IMR-90 (cell line): ENCODE data around the gene S100B. TPM values are rescaled to one million over a fixed set of nuclear protein-coding genes. Genes with fewer than 3 reads are reported as not detected.

Source experiments
- ATAC-seq: fragments of 200-7000 bp; cut with Tn5 transposase; 2 replicates; pipeline ENCODE4 v1.9.1; 2020; ENCODE audit warnings: low read depth, mild to moderate bottlenecking, moderate library complexity
- BruUV-seq: library from RNA; stranded (reverse); fragments of 400-500 nt; replicated peaks from 2 replicates; lab custom pipeline; 2021; lab: Mats Ljungman, UMichigan
- CTCF ChIA-PET: fragments of 300-600 bp; formaldehyde crosslinking; extraction: SDS; loops from one replicate; lab custom pipeline; 2021; ENCODE audit warnings: antibody characterized with exemption; lab: Yijun Ruan, JAX
- POLR2A ChIA-PET: fragments of 300-600 bp; sonication (Branson Sonifier 250); formaldehyde crosslinking; loops from one replicate; lab custom pipeline; 2022; ENCODE audit warnings: antibody characterized with exemption; ENCODE audit not compliant: unreplicated experiment; lab: Charles Lee
- DNase-seq: peaks from one replicate; pipeline ENCODE4 v3.0.0; 2013
- H2AFZ ChIP-seq: replicated peaks from 2 replicates; pipeline ENCODE3; 2013; ENCODE audit warnings: low read length, mild to moderate bottlenecking; ENCODE audit not compliant: poor library complexity
- H2AK5ac ChIP-seq: 2 replicates; pipeline ENCODE4 v1.6.1; 2013; ENCODE audit warnings: low read depth, low read length, inconsistent platforms
- H2AK9ac ChIP-seq: replicated peaks from 2 replicates; pipeline ENCODE3; 2013; ENCODE audit warnings: mild to moderate bottlenecking, low read depth, low read length, moderate library complexity; ENCODE audit not compliant: poor library complexity
- H2BK120ac ChIP-seq: 2 replicates; pipeline ENCODE4 v1.6.1; 2013; ENCODE audit warnings: low read depth, low read length, inconsistent platforms
- H2BK15ac ChIP-seq: 3 replicates; pipeline ENCODE4 v1.6.1; 2013; ENCODE audit warnings: low read depth, low read length, inconsistent platforms
- H2BK20ac ChIP-seq: 2 replicates; pipeline ENCODE4 v1.6.1; 2013; ENCODE audit warnings: low read depth, mild to moderate bottlenecking, inconsistent platforms, low read length, moderate library complexity
- H2BK5ac ChIP-seq: 2 replicates; pipeline ENCODE4 v1.6.1; 2013; ENCODE audit warnings: mild to moderate bottlenecking, low read depth, low read length, inconsistent platforms; ENCODE audit not compliant: poor library complexity, severe bottlenecking
- H3K14ac ChIP-seq: replicated peaks from 2 replicates; pipeline ENCODE4 v1.6.1; 2013; ENCODE audit warnings: low read depth, low read length, inconsistent platforms
- H3K18ac ChIP-seq: 2 replicates; pipeline ENCODE4 v1.6.1; 2013; ENCODE audit warnings: low read depth, low read length, control low read depth
- H3K23ac ChIP-seq: 2 replicates; pipeline ENCODE4 v1.6.1; 2013; ENCODE audit warnings: low read depth, low read length, inconsistent platforms
- H3K27ac ChIP-seq: 2 replicates; pipeline ENCODE4 v1.5.1; 2013; ENCODE audit warnings: mild to moderate bottlenecking, control low read depth, low read length; ENCODE audit not compliant: insufficient read depth
- H3K27me3 ChIP-seq: 2 replicates; pipeline ENCODE4 v1.6.1; 2013; ENCODE audit warnings: low read length; ENCODE audit not compliant: control insufficient read depth, insufficient read depth
- H3K36me3 ChIP-seq: 2 replicates; pipeline ENCODE4 v1.6.1; 2013; ENCODE audit warnings: low read length, mixed read lengths; ENCODE audit not compliant: control insufficient read depth, insufficient read depth
- H3K4ac ChIP-seq: 2 replicates; pipeline ENCODE4 v1.6.1; 2013; ENCODE audit warnings: low read depth, low read length, inconsistent platforms
- H3K4me1 ChIP-seq: 2 replicates; pipeline ENCODE4 v1.6.1; 2013; ENCODE audit warnings: low read length, mixed read lengths; ENCODE audit not compliant: control insufficient read depth, insufficient read depth
- H3K4me2 ChIP-seq: 2 replicates; pipeline ENCODE4 v1.6.1; 2013; ENCODE audit warnings: low read depth, mild to moderate bottlenecking, control low read depth, low read length, moderate library complexity
- H3K4me3 ChIP-seq: 2 replicates; pipeline ENCODE4 v1.5.1; 2013; ENCODE audit warnings: low read depth, mild to moderate bottlenecking, control low read depth, low read length, moderate library complexity; ENCODE audit not compliant: insufficient read depth
- H3K56ac ChIP-seq: 2 replicates; pipeline ENCODE4 v1.6.1; 2013; ENCODE audit warnings: low read length, inconsistent platforms; ENCODE audit not compliant: insufficient read depth; ENCODE audit errors: extremely low read depth
- H3K79me1 ChIP-seq, 2 experiments: 2 replicates each; pipeline ENCODE4 v1.6.1; 2013; ENCODE audit warnings: low read length in 2 of 2, inconsistent platforms in 1 of 2, low read depth in 1 of 2
- H3K9ac ChIP-seq: 2 replicates; pipeline ENCODE4 v1.6.1; 2013; ENCODE audit warnings: low read depth, low read length, control low read depth
- H3K9me1 ChIP-seq: 2 replicates; pipeline ENCODE4 v1.6.1; 2013; ENCODE audit warnings: low read length, inconsistent platforms; ENCODE audit not compliant: insufficient read depth
- H3K9me3 ChIP-seq: 2 replicates; pipeline ENCODE4 v1.6.1; 2013; ENCODE audit warnings: low read length; ENCODE audit not compliant: control insufficient read depth, insufficient read depth
- H4K20me1 ChIP-seq: 2 replicates; pipeline ENCODE4 v1.6.1; 2013; ENCODE audit warnings: low read length, inconsistent platforms; ENCODE audit not compliant: insufficient read depth
- H4K5ac ChIP-seq: 2 replicates; pipeline ENCODE4 v1.6.1; 2013; ENCODE audit warnings: mild to moderate bottlenecking, low read depth, low read length, control low read depth
- H4K8ac ChIP-seq, 2 experiments: 2 replicates each; pipeline ENCODE4 v1.6.1; 2013; ENCODE audit warnings: low read depth in 2 of 2, low read length in 2 of 2, control low read depth in 1 of 2, inconsistent platforms in 1 of 2
- H4K91ac ChIP-seq: 2 replicates; pipeline ENCODE4 v1.6.1; 2013; ENCODE audit warnings: low read depth, low read length, inconsistent platforms; ENCODE audit not compliant: insufficient read depth
- CEBPB ChIP-seq: IDR thresholded peaks from 2 replicates; pipeline ENCODE4 v1.6.1; 2012; ENCODE audit warnings: low read depth, low read length, improper control_type of control experiment
- MAFK ChIP-seq: IDR thresholded peaks from 2 replicates; pipeline ENCODE4 v1.6.1; 2012; ENCODE audit warnings: low read depth, low read length, improper control_type of control experiment
- MXI1 ChIP-seq: IDR thresholded peaks from 2 replicates; pipeline ENCODE4 v1.6.1; 2012; ENCODE audit warnings: low read depth, mild to moderate bottlenecking, low read length, moderate library complexity, borderline replicate concordance
- NFE2L2 ChIP-seq: fragments of 150-350 bp; IDR thresholded peaks from 2 replicates; pipeline ENCODE4 v1.6.1; 2016; ENCODE audit warnings: low read depth, mild to moderate bottlenecking, low read length
- POLR2A ChIP-seq: IDR thresholded peaks from 2 replicates; pipeline ENCODE4 v1.6.1; 2012; ENCODE audit warnings: mild to moderate bottlenecking, low read depth, low read length
- SMC3 ChIP-seq: fragments of 150-350 bp; IDR thresholded peaks from 2 replicates; pipeline ENCODE4 v1.6.1; 2016; ENCODE audit warnings: low read depth, mild to moderate bottlenecking, antibody characterized with exemption, low read length, moderate library complexity
- WGBS, 2 experiments: methylation state at CpG; one replicate each; pipeline versions ENCODE4 v1.1.5 to v1.1.7; 2013; ENCODE audit warnings: missing lambda C conversion rate in 2 of 2; ENCODE audit not compliant: insufficient read length in 1 of 2; ENCODE audit errors: extremely low coverage in 2 of 2; 5-methylcytosine and 5-hydroxymethylcytosine counted together
- dilution Hi-C: fragments of 300-500 bp; cut with HindIII; formaldehyde crosslinking; loops from one replicate; pipeline ENCODE4 v1.14.3; 2018; ENCODE audit warnings: low sequenced_read_pairs; ENCODE audit not compliant: unreplicated experiment
- in situ Hi-C: fragments of 300-500 bp; cut with MboI; formaldehyde crosslinking; loops from 3 replicates; pipeline ENCODE4 v1.14.3; 2019; ENCODE audit warnings: low sequenced_read_pairs, inconsistent platforms, mixed read lengths
- intact Hi-C: fragments of 100-400 bp; cut with micrococcal nuclease; formaldehyde crosslinking; loops from 2 replicates; pipeline ENCODE4 v1.10.0; 2022
- polyA plus RNA-seq, 3 experiments: library from polyadenylated mRNA; depleted of rRNA; stranded (reverse); fragments of >200 nt; gene quantifications; 2 replicates each; pipeline ENCODE4 v1.2.3, GENCODE V29; 2012; ENCODE audit warnings: low replicate concordance in 1 of 3
- total RNA-seq: library from RNA; depleted of rRNA; stranded (reverse); fragments of >200 nt; gene quantifications from 2 replicates; pipeline ENCODE4 v1.2.3, GENCODE V29; 2012
- TF ChIP-seq, protein P1 (sequence below): conservative IDR thresholded peaks from 2 replicates; pipeline ENCODE4 v1.5.1; 2012; ENCODE audit warnings: mild to moderate bottlenecking, low read depth, low read length, improper control_type of control experiment
- TF ChIP-seq, protein P2 (sequence below): fragments of 150-350 bp; IDR thresholded peaks from 2 replicates; pipeline ENCODE4 v1.6.1; 2016; ENCODE audit warnings: low read depth, mild to moderate bottlenecking, low read length, moderate library complexity, borderline replicate concordance

Gene S100B
- total and polyA plus RNA-seq, 2 of the 4 experiments (the other 2 are of a cell fraction): 0.18 to 0.26 TPM

DNA sequence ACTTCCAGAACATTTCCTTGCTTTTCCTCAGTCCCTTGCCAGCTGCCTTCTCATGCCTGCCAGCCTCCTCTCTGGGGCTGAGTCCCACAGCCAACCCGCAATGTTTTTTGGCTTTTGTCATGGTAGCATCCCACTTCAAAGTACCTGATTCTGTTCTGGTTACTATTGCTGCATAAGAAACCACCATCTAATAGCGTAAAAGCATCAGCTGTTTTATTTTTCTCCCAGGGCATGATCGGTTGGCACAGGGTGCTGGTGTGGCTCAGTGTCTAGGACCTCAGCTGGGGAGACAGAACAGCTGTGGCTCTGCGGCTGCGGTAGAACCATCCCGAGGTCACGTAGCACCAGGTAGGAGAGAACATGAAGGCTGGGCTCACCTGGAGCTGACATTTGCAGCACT, 21.7 kb upstream of the S100B start:
- CTCF ChIA-PET: no interaction called here
- intact Hi-C loops: no loop called here
- BruUV-seq: no TSS peak
- no peaks in the 10 kb centered on the region for H3K79me1 ChIP-seq
- no peak overlapping the region for H3K4me3 ChIP-seq
- H4K5ac ChIP-seq: no peak overlapping the region
- no peak overlapping the region for H2BK120ac ChIP-seq
- no peak overlapping the region for H2AFZ ChIP-seq
- DNase-seq: no peak
- H3K36me3 ChIP-seq: no peaks in the 10 kb centered on the region
- H3K4me2 ChIP-seq: no peak overlapping the region
- no peak overlapping the region for H2BK15ac ChIP-seq
- POLR2A ChIA-PET: no interaction called here
- 100% methylated on average over 2 of the region's 7 CpGs; no CpG with 5 or more reads in 1 of the 2 experiments for WGBS, 2 experiments
- in situ Hi-C loops: no loop called here
- no peaks in the 10 kb centered on the region for H4K20me1 ChIP-seq
- no peaks in the 10 kb centered on the region for H3K4me1 ChIP-seq
- H3K9ac ChIP-seq: no peak overlapping the region
- no peaks in the 10 kb centered on the region; the same call in 1 of the 2 replicates for H3K9me1 ChIP-seq
- no peak for TF ChIP-seq NFE2L2
- TF ChIP-seq CEBPB: no peak
- no peak for TF ChIP-seq MAFK
- TF ChIP-seq POLR2A: no peak
- TF ChIP-seq, protein P1, sequence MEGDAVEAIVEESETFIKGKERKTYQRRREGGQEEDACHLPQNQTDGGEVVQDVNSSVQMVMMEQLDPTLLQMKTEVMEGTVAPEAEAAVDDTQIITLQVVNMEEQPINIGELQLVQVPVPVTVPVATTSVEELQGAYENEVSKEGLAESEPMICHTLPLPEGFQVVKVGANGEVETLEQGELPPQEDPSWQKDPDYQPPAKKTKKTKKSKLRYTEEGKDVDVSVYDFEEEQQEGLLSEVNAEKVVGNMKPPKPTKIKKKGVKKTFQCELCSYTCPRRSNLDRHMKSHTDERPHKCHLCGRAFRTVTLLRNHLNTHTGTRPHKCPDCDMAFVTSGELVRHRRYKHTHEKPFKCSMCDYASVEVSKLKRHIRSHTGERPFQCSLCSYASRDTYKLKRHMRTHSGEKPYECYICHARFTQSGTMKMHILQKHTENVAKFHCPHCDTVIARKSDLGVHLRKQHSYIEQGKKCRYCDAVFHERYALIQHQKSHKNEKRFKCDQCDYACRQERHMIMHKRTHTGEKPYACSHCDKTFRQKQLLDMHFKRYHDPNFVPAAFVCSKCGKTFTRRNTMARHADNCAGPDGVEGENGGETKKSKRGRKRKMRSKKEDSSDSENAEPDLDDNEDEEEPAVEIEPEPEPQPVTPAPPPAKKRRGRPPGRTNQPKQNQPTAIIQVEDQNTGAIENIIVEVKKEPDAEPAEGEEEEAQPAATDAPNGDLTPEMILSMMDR: no peak
- TF ChIP-seq MXI1: no peak
- no peak for TF ChIP-seq SMC3
- TF ChIP-seq, protein P2, sequence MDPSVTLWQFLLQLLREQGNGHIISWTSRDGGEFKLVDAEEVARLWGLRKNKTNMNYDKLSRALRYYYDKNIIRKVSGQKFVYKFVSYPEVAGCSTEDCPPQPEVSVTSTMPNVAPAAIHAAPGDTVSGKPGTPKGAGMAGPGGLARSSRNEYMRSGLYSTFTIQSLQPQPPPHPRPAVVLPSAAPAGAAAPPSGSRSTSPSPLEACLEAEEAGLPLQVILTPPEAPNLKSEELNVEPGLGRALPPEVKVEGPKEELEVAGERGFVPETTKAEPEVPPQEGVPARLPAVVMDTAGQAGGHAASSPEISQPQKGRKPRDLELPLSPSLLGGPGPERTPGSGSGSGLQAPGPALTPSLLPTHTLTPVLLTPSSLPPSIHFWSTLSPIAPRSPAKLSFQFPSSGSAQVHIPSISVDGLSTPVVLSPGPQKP: no peak
- H3K27ac ChIP-seq: no peak overlapping the region
- H4K91ac ChIP-seq: no peak overlapping the region
- H3K18ac ChIP-seq: no peak overlapping the region
- H3K14ac ChIP-seq: no peak overlapping the region
- no peak overlapping the region for H4K8ac ChIP-seq
- H3K4ac ChIP-seq: no peak overlapping the region
- peaks cover 16% of the 10 kb centered on the region for H3K9me3 ChIP-seq
- no peak overlapping the region for H2BK5ac ChIP-seq
- H2BK20ac ChIP-seq: no peak overlapping the region
- no peak for ATAC-seq
- no peak overlapping the region for H2AK9ac ChIP-seq
- dilution Hi-C loops: no loop called here
- no peak overlapping the region for H3K23ac ChIP-seq
- H3K56ac ChIP-seq: no peak overlapping the region
- peaks cover 6% of the 10 kb centered on the region for H3K27me3 ChIP-seq
- H2AK5ac ChIP-seq: no peak overlapping the region
